GM19397 (cell line): ENCODE data around the gene SP4.
A peak's percentile ranks its signal among the peaks of the same experiment; 100 is the strongest.

Experiments used
- ATAC-seq: cut with Tn5 transposase; IDR thresholded peaks from one replicate; pipeline ENCODE4 v1.9.1; 2021; ENCODE audit warnings: mild to moderate bottlenecking, moderate library complexity; ENCODE audit not compliant: unreplicated experiment

SP4 gene

DNA sequence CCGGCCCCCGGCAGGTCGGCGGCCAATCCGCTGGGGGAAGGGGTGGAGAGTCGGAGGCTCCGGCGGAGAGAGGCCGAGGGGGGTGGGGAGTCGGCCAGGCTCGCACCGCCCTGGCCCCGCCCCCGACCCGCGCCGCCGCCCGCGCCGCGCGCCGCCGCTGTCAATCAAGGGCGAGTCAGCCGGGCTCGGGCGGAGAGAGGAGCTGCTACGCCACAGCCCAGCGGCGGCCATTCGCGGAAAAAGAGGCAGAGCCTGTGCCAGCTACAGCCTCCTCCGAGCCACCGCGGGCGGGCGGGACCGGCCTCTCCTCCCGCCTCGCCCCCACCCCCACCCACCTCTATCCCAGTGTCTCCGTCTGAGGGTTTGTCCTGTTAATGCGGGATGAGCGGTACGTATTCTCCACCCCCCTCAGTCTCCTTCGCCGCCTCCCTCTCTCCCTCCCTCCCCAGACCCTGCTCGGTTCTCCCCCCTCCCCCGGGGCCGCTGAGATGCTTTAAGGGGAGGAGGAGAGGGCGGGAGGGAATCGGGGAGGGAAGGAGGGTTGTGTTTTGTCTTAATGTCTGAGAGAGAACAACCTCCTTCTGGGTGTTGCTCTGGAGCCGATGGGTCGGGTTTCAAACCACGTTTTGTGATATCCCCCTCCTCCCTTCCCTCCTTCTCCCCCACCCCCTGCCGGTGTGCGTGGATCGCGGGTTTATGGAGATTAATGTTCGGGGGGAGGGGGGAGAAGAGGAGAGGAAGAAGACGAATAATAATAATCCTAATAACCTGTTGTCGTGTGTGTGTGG, at the start of gene SP4:
Gene SP4, plus strand, starts transcription at position 213 of the 788 bp plus-strand sequence. Its CDS starts 169 bp downstream, at position 382.
- peak; percentile 68 for ATAC-seq

DNA sequence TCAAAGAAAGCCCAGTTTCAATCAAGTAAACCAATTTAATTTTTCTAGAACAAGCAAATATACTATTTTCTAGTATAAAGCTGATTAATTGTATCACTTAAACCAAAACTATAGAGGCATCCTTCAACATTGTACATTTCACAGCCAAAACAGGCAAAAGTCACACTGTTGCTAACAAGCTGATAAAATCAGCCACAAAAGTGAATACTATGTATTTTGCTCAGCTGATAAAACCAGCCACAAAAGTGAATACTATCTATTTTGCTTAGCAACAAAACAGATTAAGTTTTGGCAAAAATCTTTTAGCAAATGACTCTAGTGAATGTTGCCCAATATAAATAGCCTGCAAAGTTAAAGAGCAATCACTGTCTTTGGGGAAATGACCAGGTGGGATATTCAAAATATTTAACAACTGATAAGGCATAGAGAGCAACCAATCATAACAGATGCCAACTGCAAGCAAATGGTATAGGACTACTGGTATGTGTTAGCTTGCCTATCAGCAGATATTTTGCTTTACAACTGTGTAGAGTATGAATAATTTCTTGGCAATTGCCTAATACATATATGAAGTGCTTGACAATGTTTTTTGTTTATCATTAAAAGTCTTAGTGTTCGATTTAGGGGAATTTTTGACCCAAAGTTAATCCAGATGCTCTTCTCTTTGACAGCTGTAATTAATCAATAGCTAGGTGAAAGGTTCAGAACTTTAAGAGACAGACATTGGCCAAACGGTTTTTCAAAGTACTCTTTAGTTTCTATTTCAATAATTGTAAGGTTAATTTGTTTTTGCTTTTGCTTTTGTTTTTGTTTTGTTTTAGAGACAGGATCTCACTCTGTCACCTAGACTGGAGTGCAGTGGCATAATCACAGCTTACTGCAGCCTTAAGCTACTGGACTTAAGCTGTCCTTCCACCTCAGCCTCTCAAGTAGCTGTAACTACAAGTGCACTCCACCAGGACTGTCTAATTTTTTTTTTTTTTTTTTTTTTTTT, 44.4 kb upstream of the SP4 start:
- ATAC-seq, result peak; percentile 76

DNA sequence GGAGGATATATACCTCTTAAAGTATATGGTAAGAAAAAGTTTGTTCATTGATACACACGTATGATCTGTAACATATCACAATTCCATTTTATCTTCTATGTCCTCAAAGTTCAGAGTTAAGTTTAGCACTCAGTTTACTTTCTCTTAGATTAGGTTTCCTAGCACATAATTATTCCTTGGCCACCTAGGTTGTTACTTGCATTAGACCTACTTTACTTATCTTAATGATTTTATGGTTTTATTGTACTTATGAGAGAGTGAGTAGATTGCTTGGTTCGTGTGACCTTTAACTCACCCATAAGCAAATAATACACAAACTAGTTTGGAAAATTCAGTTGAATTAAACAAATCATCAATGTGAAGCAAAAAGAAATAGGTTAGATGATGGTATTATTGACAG, 33.9 kb upstream of the SP4 start:
- ATAC-seq, result no peak

DNA sequence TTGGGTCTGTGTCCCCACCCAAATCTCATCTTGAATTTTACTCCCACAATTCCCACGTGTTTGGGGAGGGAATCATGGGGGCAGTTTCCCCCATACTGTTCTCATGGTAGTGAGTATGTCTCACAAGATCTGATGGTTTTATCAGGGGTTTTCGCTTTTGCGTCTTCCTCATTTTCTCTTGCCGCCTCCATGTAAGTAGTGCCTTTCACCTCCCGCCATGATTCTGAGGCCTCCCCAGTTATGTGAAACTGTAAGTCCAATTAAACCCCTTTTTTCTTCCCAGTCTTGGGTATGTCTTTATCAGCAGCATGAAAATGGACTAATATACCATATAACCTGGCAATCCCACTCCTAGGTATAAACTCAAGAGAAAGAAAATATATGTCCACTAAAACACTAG, 25.9 kb upstream of the SP4 start:
- no peak for ATAC-seq

DNA sequence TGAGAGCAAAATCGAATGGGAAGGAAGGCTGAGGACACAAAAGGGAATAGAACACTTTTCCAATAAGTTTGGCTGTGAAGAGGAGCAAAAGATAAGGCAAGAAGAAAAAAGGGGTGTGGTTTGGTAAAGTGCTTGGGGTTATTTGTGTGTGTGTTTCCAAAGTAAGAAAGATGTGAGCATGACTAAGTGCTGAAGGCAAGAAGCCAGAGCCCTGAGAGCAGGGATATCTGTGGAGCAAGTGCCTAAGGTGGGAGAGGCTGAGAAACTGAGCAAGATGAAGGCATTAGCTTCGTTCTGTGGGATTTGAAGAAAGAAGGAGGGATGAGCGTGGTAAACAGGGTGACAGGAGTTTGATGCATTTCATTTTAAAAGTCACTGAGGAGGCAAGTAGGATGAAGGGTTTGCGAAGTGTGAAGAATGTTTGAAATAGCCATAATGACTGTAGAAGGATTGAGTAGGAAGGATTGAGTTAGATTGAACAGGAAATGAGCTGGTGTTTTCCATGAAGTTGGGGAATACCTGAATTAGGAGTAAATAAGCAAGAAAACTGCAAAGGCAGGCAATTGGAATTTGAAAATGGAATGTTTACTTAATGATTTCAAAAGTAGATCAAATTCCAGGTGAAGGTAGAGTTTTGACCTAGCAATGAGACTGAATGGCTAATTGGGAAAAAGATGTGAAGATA, 19.9 kb upstream of the SP4 start:
- no peak for ATAC-seq

DNA sequence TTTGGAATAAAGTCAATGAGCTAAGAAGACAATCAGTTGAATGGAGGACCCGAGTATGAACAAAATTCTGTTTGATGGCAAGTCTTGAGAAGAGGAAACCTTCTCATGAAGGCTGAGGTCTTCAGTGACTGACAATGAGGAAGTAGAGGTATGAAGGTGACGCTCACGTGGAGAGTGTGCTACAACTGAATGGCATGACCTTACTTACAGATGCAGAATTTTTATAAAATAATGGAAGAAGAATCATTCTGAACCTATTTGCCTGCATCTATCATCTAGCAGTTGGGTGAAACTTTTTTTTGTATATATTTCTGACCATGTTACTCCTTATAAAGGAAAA, 19.4 kb upstream of the SP4 start:
- no peak for ATAC-seq

DNA sequence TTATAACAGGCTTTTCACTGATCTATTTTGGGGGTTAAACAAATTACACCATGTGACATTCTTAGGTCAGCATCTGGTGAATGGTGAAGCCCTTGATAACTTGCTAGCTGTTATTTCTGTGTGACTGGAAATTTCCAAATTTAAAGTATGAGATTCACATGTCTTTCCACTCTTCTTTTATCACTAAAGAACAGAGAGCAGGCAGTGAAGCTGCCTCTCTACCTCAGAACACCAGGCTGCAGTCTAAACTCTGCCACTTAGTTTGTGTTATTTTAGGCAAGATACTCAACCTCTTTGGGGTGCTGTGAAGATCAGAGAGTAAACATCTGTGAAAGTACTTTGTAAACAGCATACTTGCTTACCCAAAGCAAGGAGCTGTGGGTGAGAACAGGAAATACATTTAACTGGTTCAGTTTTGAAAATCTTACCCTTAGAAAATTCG, 15.5 kb upstream of the SP4 start:
- ATAC-seq, result peak; percentile 52

DNA sequence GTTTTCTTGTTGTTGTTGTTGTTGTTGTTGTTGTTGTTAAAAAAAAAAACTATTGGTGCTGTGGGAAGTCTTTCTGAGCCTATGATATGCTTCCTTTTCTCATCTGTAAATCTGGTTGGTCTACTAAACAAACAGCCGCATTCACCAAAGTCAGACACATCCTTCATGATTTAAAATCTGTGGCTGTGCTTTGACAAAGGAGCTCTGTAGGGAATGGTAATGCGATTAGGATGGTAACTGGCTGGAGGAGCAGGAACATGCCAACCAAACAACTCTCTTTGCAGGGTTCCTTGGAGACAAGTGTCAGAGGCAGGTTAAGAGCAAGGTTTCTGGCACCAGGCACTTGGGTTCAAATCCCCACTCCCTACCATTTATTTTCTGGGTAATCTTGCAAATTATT, 14.9 kb upstream of the SP4 start:
- ATAC-seq, result no peak

DNA sequence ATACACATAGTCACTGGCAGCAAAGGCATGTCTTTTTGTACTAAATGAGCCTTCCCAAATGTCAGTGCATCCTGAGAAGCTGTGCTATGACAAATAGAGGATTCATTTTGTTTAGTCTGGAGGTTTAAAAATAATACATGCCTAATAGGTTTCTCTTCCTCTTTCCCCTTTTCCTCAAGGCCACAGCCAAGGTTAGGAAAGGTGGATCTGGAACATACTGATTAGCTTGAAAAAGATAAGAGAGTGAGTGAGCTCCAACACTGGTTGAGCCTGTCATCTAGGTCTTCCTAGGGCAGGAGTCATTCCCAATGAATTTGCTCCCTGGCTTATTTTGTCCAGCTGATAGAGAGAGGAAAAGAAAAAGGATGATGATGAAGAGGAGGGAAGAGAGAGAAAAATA, 14.4 kb upstream of the SP4 start:
- no peak for ATAC-seq

DNA sequence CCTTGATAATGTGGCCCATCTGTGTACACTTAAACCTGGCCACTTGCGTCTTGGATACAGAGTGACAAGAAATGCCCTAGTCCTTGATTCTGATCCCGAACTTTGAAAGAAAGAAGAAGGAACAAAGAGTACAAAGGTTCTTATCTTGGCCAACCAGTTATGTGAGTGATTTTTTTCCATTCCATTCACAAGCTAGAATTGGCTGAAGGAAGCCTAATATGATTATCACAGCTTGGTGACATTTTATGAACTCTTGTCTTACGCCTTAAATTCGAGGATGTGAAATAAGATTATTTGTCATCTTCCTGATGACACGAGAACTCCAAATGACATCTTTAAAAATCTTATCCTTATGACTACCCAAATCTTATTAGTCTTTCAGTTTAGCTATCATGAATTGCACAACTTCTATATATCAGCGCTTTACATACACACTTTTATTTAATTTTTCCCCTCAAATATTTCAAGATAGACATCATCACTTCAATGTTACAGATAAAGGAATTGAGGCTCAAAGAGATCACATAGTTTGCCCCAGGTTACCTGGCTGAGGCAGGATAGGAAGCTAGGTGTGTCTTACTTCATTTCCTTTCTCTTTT, 13.0 kb upstream of the SP4 start:
- no peak for ATAC-seq

DNA sequence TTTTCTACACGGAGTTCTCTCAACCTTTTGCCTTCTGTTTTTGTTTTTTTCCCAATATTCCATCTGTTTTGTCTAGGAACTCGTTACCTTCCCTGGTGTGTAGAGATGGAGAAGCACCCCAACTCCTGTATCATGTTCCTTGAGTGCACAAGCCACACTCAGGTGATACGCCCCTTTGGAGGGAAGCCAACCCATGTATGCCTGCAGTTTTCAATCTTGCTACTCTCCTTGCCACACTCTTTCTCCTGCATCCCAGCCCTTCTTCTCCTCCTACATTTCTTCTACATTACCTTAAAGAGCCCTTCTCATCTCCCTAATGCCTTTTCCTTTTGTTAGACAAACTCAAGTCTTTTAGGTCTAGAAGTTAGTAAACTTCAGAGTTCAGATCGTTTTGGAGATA, 10.2 kb upstream of the SP4 start:
- ATAC-seq, result no peak

DNA sequence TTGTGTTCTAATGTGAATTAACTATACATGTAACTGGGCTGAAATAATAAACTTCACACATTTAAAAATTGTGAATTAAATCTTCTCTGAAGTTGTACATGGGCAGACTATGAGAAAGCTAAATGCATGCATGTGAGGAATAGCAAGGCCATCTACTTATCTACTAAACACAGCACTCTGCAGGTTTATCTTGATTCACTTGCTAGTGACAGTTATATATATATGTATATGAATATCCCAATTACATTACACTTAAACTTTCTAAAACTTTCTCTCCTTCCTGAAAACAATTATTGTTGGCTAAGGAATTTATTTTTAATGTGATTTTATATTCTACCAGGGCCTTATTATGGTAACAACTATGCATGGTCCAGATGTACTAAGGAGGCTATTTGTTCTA, 5.1 kb upstream of the SP4 start:
- no peak for ATAC-seq

DNA sequence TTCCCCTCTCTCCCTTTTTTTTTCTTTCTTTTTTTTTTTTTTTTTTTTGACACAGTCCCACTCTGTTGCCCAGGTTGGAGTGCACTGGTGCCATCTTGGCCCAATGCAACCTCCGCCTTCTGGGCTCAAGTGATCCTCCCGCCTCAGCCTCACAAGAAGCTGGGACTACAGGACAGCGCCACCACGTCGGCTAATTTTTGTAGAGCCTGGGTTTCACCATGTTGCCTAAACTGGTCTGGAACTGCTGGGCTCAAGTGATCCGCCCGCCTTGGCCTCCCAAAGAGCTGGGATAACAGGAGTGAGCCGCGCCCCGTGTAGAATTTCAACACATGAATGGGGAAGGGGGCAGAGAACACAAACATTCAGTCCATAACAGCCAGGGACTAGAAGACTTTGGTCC, 2.6 kb upstream of the SP4 start:
- ATAC-seq, result no peak

DNA sequence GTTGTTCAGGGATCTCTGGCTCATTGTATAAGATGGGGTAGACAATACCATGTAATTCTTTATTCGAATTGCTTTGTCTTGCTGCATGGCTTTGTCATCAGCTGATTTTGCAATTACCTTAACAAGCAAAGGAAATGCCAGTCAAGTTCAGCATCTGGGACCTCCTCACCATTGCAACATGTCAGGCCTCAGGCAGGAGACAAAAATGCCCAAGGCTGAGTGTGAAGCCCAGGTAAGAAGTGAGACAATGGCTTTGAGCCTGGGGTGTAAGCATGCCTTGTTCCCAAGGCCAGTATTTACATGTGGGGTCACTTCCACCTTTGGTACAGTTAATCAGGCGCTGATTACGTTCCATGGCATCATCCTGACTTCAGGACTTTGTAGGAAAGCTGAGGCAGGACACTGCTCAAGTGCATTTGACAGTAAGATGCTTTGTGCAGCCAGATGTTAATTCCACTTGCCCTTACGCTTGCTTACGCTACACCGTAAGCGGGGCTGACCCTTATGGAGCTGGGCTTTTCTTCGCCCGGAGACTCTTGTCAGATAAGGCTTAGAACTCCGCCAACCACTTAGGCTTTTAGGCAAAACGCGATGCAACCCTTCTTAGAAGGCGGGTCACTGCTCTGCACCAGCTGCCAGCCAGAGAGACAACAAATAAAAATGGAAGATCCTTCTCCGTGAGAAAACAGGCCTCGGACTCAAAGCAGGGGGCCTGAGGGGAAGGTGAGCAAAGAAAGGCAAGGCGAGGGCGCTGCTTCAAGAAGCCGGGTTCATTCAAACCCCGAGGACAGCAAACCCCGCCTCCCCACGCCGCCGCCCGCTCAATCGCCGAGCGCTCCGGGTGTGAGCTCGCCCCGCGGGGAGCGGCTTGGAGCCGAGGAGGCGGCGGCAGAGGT, 1.3 kb upstream of the SP4 start:
- ATAC-seq, result no peak

DNA sequence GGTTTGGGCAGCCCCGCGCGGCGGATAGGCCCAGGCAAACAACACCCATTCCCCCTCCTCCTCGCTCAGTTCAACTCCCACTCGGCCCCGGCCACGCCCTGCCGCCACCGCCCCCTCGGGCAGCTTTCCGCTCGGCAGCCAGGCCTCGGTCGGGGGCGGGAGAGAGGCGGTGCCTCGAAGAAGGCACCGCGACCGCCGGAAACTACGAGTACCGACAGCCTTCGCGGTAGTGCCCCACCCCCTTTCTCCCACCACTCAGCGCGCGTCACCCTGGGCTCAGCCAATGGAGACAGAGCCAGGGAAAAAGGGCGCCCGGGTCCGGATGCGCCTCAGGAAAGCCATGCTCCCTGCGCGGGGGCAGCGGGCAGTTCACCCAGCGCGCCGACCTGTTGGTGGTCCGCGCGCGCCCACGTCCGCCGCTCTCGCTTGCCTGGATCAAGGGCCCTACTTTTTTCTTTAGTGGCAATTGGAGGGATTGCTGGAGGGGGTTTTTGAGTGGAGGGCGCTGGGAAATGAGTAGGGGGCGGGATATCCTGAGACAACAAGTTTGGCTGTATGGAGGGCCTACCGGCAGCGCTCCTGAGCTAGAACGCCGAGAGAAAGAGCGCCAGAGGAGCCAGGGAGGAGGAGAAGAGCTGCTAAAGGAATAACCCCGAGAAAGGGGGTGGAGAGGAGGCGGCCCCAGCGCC, 557 bp upstream of the SP4 start:
- peak; percentile 77 for ATAC-seq

DNA sequence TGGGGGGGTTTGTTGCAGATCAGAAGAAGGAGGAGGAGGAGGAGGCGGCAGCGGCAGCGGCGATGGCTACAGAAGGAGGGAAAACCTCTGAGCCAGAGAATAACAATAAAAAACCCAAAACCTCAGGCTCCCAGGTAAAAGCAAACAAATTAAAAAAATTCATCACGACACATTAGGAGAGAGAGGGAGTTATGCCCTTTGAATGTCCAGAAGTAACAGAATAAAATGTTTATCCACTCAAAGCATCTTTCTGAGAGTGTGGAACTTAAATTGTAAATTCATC, 717 bp downstream of the SP4 start:
- ATAC-seq, result no peak

DNA sequence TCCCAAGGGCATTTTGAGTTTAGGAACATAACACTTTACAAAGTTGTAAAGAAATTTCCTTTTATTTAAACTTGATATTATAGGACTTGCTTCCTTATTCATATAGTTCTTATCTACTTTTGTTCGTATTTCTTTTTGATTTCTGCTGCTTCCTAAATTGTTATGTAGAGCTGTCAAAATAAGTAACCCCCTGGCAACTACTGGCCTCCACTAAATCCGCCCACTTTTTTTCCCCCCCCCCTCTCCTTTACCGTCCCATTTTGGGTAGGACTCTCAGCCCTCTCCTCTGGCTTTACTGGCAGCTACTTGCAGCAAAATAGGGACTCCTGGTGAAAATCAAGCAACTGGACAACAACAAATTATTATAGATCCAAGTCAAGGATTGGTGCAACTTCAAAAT, 1.1 kb downstream of the SP4 start:
- no peak for ATAC-seq

DNA sequence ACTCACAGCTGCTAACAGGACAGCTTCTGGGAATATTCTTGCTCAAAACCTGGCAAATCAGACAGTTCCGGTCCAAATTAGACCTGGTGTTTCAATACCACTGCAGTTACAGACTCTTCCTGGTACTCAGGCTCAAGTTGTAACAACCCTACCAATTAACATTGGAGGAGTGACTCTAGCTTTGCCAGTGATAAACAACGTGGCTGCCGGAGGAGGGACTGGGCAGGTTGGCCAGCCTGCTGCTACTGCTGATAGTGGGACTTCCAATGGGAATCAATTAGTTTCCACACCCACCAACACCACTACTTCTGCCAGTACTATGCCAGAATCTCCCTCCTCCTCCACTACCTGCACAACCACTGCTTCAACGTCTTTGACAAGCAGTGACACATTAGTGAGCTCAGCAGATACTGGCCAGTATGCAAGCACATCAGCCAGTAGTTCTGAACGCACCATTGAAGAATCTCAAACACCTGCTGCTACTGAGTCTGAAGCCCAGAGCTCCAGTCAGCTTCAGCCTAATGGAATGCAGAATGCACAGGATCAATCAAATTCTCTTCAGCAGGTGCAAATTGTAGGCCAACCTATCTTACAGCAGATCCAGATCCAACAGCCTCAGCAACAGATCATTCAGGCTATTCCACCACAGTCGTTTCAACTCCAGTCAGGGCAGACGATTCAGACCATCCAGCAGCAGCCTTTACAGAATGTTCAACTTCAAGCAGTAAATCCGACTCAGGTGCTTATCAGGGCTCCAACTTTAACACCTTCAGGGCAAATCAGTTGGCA, 2.1 kb downstream of the SP4 start:
- no peak for ATAC-seq

DNA sequence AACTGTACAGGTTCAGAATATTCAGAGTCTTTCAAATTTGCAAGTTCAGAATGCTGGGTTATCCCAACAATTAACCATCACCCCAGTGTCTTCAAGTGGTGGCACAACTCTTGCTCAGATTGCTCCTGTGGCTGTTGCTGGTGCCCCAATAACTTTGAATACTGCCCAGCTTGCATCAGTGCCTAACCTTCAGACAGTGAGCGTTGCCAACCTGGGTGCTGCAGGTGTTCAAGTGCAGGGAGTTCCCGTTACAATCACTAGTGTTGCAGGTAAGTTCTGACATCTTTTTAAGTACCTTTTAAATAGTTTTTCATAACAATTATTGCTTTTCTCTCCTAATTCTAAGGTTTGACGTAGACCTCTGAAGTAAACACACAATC, 2.7 kb downstream of the SP4 start:
- no peak for ATAC-seq
